HepG2 (cell line): ENCODE data around the gene NSF. TPM values are rescaled to one million over a fixed set of nuclear protein-coding genes. Genes with fewer than 3 reads are reported as not detected.

Experiments
- ERF ChIP-seq: IDR thresholded peaks from 2 replicates; pipeline ENCODE4 v1.6.1; 2018; ENCODE audit warnings: missing biosample characterization, missing genetic modification reagents
- FOXA3 ChIP-seq: IDR thresholded peaks from 2 replicates; pipeline ENCODE4 v1.6.1; 2016; ENCODE audit warnings: missing genetic modification reagents, missing compliant biosample characterization
- KDM2A ChIP-seq: sonication (generic); formaldehyde crosslinking; IDR thresholded peaks from 2 replicates; pipeline ENCODE4 v1.4.0; 2020; ENCODE audit warnings: low read depth, missing genetic modification reagents, borderline replicate concordance
- SMAD9 ChIP-seq: sonication (generic); formaldehyde crosslinking; IDR thresholded peaks from 2 replicates; pipeline ENCODE4 v1.5.1; 2020; ENCODE audit warnings: mild to moderate bottlenecking, missing genetic modification reagents
- SMC3 ChIP-seq: IDR thresholded peaks from 2 replicates; pipeline ENCODE4 v1.6.1; 2011; ENCODE audit warnings: low read length, improper control_type of control experiment
- TGIF2 ChIP-seq: IDR thresholded peaks from 2 replicates; pipeline ENCODE4 v1.6.1; 2016; ENCODE audit warnings: control low read depth, missing compliant biosample characterization
- WIZ ChIP-seq: sonication (generic); formaldehyde crosslinking; IDR thresholded peaks from 2 replicates; pipeline ENCODE4 v1.5.1; 2020; ENCODE audit warnings: mild to moderate bottlenecking, missing genetic modification reagents
- ZNF33A ChIP-seq: sonication (generic); formaldehyde crosslinking; IDR thresholded peaks from 2 replicates; pipeline ENCODE4 v1.5.1; 2020; ENCODE audit warnings: missing genetic modification reagents, mild to moderate bottlenecking, moderate library complexity, borderline replicate concordance
- ZNF367 ChIP-seq: sonication (generic); formaldehyde crosslinking; IDR thresholded peaks from 2 replicates; pipeline ENCODE4 v1.4.0; 2020; ENCODE audit warnings: missing genetic modification reagents, borderline replicate concordance
- ZNF546 ChIP-seq: sonication (generic); formaldehyde crosslinking; conservative IDR thresholded peaks from 2 replicates; pipeline ENCODE4 v1.8.1; 2023; ENCODE audit warnings: mild to moderate bottlenecking, missing genetic modification reagents
- ZNF562 ChIP-seq: sonication (generic); formaldehyde crosslinking; IDR thresholded peaks from 2 replicates; pipeline ENCODE4 v1.8.0; 2022; ENCODE audit warnings: missing genetic modification reagents, borderline replicate concordance
- ZNF569 ChIP-seq: sonication (generic); formaldehyde crosslinking; IDR thresholded peaks from 2 replicates; pipeline ENCODE4 v1.5.0; 2020; ENCODE audit warnings: mild to moderate bottlenecking, missing genetic modification reagents, moderate library complexity, borderline replicate concordance
- ZNF660 ChIP-seq: sonication (generic); formaldehyde crosslinking; IDR thresholded peaks from 2 replicates; pipeline ENCODE4 v1.5.1; 2020; ENCODE audit warnings: mild to moderate bottlenecking, low read depth, missing genetic modification reagents, borderline replicate concordance
- polyA plus RNA-seq, 8 experiments: library from polyadenylated mRNA; depleted of rRNA in 3 of 8; stranded (reverse) in 7 of 8; unstranded in 1 of 8; fragments of >200 nt; fragmentation: Illumina TruSeq in 4 of 8; extraction: Trizol in 4 of 8; gene quantifications; 2 replicates each; pipeline versions ENCODE4 v1.2.1 to v1.2.3, GENCODE V29; 2011 to 2016; ENCODE audit warnings: low read depth in 4 of 8, missing spikeins in 1 of 8, mixed read lengths in 1 of 8; ENCODE audit not compliant: insufficient read depth in 1 of 8
- total RNA-seq, 5 experiments: library from RNA; depleted of rRNA; stranded (reverse); fragments of >200 nt; fragmentation: Illumina TruSeq; extraction: Trizol; gene quantifications; 2 replicates each; pipeline ENCODE4 v1.2.3, GENCODE V29; 2016; ENCODE audit warnings: low read depth in 1 of 5
- TF ChIP-seq, protein P1 (sequence below): IDR thresholded peaks from 2 replicates; pipeline ENCODE4 v1.6.1; 2016; ENCODE audit warnings: low read depth, missing genetic modification reagents, missing compliant biosample characterization
- TF ChIP-seq, protein P2 (sequence below), 2 experiments: fragments of 450-650 bp in 1 of 2; sonication (generic) in 1 of 2; formaldehyde crosslinking; IDR thresholded peaks; 2 replicates each; pipeline versions ENCODE4 v1.5.0 to v1.8.0; 2020 to 2022; ENCODE audit warnings: mild to moderate bottlenecking in 1 of 2, missing genetic modification reagents in 1 of 2
- TF ChIP-seq, protein P3 (sequence below): sonication (generic); formaldehyde crosslinking; IDR thresholded peaks from 2 replicates; pipeline ENCODE4 v1.5.0; 2020; ENCODE audit warnings: missing genetic modification reagents
- TF ChIP-seq, protein P4 (sequence below): sonication (generic); formaldehyde crosslinking; IDR thresholded peaks from 2 replicates; pipeline ENCODE4 v1.8.1; 2023; ENCODE audit warnings: missing genetic modification reagents, mild to moderate bottlenecking, borderline replicate concordance
- TF ChIP-seq, protein P5 (sequence below): sonication (generic); formaldehyde crosslinking; IDR thresholded peaks from 2 replicates; pipeline ENCODE4 v1.4.0; 2020; ENCODE audit warnings: missing genetic modification reagents

Gene NSF
- total and polyA plus RNA-seq, 2 of the 13 experiments (the other 11 are each of a cell fraction or from before 2014, with no cell fraction given), result 21.9 to 37.8 TPM

DNA sequence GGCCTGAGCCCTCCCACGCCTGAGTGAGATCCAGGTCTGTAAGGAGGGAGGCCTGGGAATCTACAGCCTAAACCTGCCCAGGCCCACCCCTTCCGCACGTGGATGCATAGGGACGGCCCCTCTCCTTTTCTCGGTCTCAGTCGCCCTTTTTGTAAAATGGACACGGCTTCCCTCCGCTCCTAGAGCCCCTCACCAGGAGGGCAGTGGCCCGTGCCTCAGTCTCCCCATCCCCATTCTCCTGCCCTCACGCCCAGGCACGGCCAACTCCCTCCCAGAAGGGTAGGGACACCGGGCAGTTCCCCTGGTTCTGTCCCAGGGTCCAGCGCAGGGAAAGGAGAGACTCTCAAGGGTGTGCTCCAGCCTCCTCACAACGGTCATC lies 180.0 kb downstream of the NSF start (continued):
- TF ChIP-seq ZNF569 (CRISPR knock-in tag), result no peak
- peak; percentile 68 for TF ChIP-seq KDM2A (CRISPR knock-in tag)
- no peak for TF ChIP-seq ZNF546 (CRISPR knock-in tag)
- TF ChIP-seq SMAD9 (CRISPR knock-in tag), result 0 out of 2 replicates have a peak, but pooled peaks have one; percentile 89
- TF ChIP-seq, protein P1, sequence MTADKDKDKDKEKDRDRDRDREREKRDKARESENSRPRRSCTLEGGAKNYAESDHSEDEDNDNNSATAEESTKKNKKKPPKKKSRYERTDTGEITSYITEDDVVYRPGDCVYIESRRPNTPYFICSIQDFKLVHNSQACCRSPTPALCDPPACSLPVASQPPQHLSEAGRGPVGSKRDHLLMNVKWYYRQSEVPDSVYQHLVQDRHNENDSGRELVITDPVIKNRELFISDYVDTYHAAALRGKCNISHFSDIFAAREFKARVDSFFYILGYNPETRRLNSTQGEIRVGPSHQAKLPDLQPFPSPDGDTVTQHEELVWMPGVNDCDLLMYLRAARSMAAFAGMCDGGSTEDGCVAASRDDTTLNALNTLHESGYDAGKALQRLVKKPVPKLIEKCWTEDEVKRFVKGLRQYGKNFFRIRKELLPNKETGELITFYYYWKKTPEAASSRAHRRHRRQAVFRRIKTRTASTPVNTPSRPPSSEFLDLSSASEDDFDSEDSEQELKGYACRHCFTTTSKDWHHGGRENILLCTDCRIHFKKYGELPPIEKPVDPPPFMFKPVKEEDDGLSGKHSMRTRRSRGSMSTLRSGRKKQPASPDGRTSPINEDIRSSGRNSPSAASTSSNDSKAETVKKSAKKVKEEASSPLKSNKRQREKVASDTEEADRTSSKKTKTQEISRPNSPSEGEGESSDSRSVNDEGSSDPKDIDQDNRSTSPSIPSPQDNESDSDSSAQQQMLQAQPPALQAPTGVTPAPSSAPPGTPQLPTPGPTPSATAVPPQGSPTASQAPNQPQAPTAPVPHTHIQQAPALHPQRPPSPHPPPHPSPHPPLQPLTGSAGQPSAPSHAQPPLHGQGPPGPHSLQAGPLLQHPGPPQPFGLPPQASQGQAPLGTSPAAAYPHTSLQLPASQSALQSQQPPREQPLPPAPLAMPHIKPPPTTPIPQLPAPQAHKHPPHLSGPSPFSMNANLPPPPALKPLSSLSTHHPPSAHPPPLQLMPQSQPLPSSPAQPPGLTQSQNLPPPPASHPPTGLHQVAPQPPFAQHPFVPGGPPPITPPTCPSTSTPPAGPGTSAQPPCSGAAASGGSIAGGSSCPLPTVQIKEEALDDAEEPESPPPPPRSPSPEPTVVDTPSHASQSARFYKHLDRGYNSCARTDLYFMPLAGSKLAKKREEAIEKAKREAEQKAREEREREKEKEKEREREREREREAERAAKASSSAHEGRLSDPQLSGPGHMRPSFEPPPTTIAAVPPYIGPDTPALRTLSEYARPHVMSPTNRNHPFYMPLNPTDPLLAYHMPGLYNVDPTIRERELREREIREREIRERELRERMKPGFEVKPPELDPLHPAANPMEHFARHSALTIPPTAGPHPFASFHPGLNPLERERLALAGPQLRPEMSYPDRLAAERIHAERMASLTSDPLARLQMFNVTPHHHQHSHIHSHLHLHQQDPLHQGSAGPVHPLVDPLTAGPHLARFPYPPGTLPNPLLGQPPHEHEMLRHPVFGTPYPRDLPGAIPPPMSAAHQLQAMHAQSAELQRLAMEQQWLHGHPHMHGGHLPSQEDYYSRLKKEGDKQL (CRISPR knock-in tag), result no peak
- TF ChIP-seq, protein P2, sequence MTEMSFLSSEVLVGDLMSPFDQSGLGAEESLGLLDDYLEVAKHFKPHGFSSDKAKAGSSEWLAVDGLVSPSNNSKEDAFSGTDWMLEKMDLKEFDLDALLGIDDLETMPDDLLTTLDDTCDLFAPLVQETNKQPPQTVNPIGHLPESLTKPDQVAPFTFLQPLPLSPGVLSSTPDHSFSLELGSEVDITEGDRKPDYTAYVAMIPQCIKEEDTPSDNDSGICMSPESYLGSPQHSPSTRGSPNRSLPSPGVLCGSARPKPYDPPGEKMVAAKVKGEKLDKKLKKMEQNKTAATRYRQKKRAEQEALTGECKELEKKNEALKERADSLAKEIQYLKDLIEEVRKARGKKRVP (CRISPR knock-in tag; IDR thresholded peaks at IDR 0.05), result no peak
- TF ChIP-seq ZNF660, result no peak
- TF ChIP-seq ERF, result no peak; the same call in 1 of the 2 replicates
- no peak for TF ChIP-seq ZNF33A (CRISPR knock-in tag)
- TF ChIP-seq, protein P3, sequence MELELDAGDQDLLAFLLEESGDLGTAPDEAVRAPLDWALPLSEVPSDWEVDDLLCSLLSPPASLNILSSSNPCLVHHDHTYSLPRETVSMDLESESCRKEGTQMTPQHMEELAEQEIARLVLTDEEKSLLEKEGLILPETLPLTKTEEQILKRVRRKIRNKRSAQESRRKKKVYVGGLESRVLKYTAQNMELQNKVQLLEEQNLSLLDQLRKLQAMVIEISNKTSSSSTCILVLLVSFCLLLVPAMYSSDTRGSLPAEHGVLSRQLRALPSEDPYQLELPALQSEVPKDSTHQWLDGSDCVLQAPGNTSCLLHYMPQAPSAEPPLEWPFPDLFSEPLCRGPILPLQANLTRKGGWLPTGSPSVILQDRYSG (CRISPR knock-in tag), result no peak
- TF ChIP-seq, protein P4, sequence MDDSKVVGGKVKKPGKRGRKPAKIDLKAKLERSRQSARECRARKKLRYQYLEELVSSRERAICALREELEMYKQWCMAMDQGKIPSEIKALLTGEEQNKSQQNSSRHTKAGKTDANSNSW, result peak; percentile 64; the same call in 1 of the 2 replicates
- TF ChIP-seq TGIF2 (CRISPR knock-in tag), result peak; percentile 59; the same call in 1 of the 2 replicates
- TF ChIP-seq WIZ (CRISPR knock-in tag), result no peak
- TF ChIP-seq, protein P5, sequence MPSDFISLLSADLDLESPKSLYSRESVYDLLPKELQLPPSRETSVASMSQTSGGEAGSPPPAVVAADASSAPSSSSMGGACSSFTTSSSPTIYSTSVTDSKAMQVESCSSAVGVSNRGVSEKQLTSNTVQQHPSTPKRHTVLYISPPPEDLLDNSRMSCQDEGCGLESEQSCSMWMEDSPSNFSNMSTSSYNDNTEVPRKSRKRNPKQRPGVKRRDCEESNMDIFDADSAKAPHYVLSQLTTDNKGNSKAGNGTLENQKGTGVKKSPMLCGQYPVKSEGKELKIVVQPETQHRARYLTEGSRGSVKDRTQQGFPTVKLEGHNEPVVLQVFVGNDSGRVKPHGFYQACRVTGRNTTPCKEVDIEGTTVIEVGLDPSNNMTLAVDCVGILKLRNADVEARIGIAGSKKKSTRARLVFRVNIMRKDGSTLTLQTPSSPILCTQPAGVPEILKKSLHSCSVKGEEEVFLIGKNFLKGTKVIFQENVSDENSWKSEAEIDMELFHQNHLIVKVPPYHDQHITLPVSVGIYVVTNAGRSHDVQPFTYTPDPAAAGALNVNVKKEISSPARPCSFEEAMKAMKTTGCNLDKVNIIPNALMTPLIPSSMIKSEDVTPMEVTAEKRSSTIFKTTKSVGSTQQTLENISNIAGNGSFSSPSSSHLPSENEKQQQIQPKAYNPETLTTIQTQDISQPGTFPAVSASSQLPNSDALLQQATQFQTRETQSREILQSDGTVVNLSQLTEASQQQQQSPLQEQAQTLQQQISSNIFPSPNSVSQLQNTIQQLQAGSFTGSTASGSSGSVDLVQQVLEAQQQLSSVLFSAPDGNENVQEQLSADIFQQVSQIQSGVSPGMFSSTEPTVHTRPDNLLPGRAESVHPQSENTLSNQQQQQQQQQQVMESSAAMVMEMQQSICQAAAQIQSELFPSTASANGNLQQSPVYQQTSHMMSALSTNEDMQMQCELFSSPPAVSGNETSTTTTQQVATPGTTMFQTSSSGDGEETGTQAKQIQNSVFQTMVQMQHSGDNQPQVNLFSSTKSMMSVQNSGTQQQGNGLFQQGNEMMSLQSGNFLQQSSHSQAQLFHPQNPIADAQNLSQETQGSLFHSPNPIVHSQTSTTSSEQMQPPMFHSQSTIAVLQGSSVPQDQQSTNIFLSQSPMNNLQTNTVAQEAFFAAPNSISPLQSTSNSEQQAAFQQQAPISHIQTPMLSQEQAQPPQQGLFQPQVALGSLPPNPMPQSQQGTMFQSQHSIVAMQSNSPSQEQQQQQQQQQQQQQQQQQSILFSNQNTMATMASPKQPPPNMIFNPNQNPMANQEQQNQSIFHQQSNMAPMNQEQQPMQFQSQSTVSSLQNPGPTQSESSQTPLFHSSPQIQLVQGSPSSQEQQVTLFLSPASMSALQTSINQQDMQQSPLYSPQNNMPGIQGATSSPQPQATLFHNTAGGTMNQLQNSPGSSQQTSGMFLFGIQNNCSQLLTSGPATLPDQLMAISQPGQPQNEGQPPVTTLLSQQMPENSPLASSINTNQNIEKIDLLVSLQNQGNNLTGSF (CRISPR knock-in tag), result peak; percentile 48; the same call in 1 of the 2 replicates
- TF ChIP-seq ZNF562, result no peak
- TF ChIP-seq ZNF367 (CRISPR knock-in tag), result no peak
- TF ChIP-seq SMC3, result no peak
- no peak for TF ChIP-seq FOXA3 (CRISPR knock-in tag)
